Transverse colon (tissue), 4 donors: ENCODE results near the gene TTBK1. TPM values are rescaled to one million over a fixed set of nuclear protein-coding genes. Genes with fewer than 3 reads are reported as not detected.
"Not testable (repeated sequence)": the region's sequence is repeated elsewhere in the genome, so short reads cannot be mapped to it uniquely, and the experiment has no call there.

Experiments
- DNase-seq: peaks from one replicate; pipeline ENCODE4 v3.0.0-alpha.2; 2019
- H3K27ac ChIP-seq, 4 donors: fragments of 200-600 bp; sonication (generic); 2 replicates each; pipeline ENCODE4 v1.5.1; 2016 to 2018; ENCODE audit warnings: inconsistent platforms in 4 of 4
- H3K27me3 ChIP-seq: fragments of 200-600 bp; sonication (generic); 2 replicates; pipeline ENCODE4 v1.5.1; 2017; ENCODE audit warnings: inconsistent platforms
- H3K36me3 ChIP-seq, 4 donors: fragments of 200-600 bp; sonication (generic); 2 replicates each; pipeline ENCODE4 v1.5.1; 2017 to 2019; ENCODE audit warnings: inconsistent platforms in 4 of 4
- H3K4me1 ChIP-seq, 4 donors: fragments of 200-600 bp; sonication (generic); 2 replicates each; pipeline ENCODE4 v1.5.1; 2017 to 2020; ENCODE audit warnings: inconsistent platforms in 4 of 4
- H3K4me3 ChIP-seq, 4 donors: fragments of 200-600 bp; sonication (generic); 1 replicate in 1 of 4; 2 replicates in 3 of 4; pipeline versions ENCODE4 v1.5.1 to v1.6.1; 2017 to 2019; ENCODE audit warnings: inconsistent platforms in 4 of 4
- H3K9me3 ChIP-seq, 2 donors: fragments of 200-600 bp; sonication (generic); 2 replicates each; pipeline ENCODE4 v1.5.1; 2017 to 2019; ENCODE audit warnings: inconsistent platforms in 2 of 2
- CTCF ChIP-seq, 5 experiments: fragments of 200-600 bp in 3 of 5; fragments of 450-650 bp in 2 of 5; sonication (generic) in 3 of 5; IDR thresholded peaks; 1 replicate in 2 of 5; 2 replicates in 3 of 5; pipeline ENCODE4 v1.5.1; 2016 to 2017; ENCODE audit warnings: antibody characterized with exemption in 5 of 5, inconsistent platforms in 3 of 5, mild to moderate bottlenecking in 2 of 5, moderate library complexity in 1 of 5
- EP300 ChIP-seq: sonication (generic); formaldehyde crosslinking; IDR thresholded peaks from one replicate; pipeline ENCODE4 v1.6.1; 2017; ENCODE audit warnings: antibody characterized with exemption, low read depth
- POLR2A ChIP-seq: fragments of 450-650 bp; IDR thresholded peaks from one replicate; pipeline ENCODE4 v1.6.1; 2016; ENCODE audit warnings: antibody characterized with exemption, mild to moderate bottlenecking, moderate library complexity
- POLR2AphosphoS5 ChIP-seq, 3 donors: sonication (generic); formaldehyde crosslinking; IDR thresholded peaks; one replicate each; pipeline ENCODE4 v1.6.1; 2016; ENCODE audit warnings: antibody characterized with exemption in 3 of 3
- WGBS, 2 donors: methylation state at CpG; one replicate each; pipeline ENCODE4 v1.1.5; 2018; ENCODE audit warnings: low coverage in 1 of 2; 5-methylcytosine and 5-hydroxymethylcytosine counted together
- in situ Hi-C, 4 donors: fragments of 200-750 bp; cut with MboI; loops; one replicate each; pipeline versions ENCODE4 v1.15.0 to v1.15.1; 2017; ENCODE audit warnings: low sequenced_read_pairs in 3 of 4, low pct_ligation_motif_present in 1 of 4, low pct_unique_long_range_greater_than_20kb in 1 of 4
- intact Hi-C: fragments of 100-400 bp; cut with DNase I; formaldehyde crosslinking; loops from one replicate; pipeline ENCODE4 v1.15.1; 2023; ENCODE audit warnings: low total_unique reads
- total RNA-seq, 4 donors: library from RNA; depleted of rRNA; stranded (reverse); fragments of >200 nt; gene quantifications; one replicate each; pipeline ENCODE4 v1.1.0, GENCODE V29; 2016

The TTBK1 gene
- total RNA-seq, 4 donors from 2014 or later: 0.20 to 1.1 (median 0.36) TPM

DNA sequence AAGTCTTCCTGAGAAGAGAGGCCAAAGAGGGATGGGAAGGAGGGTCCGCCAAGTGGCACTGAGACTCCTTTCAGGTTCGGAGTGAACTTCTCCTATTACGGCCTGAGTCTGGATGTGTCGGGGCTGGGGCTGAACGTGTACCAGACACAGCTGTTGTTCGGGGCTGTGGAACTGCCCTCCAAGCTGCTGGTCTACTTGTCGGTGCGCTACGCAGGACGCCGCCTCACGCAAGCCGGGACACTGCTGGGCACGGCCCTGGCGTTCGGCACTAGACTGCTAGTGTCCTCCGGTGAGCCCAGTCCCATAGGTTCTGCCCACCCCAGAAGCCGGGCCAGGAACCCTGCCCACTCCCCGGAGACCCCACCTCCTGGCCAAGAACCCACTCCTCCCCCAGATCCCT is 58.8 kb downstream of the TTBK1 start:
- no peak for TF ChIP-seq EP300
- no peak for TF ChIP-seq CTCF (IDR thresholded peaks at IDR 0.05)
- TF ChIP-seq POLR2A: no peak
- TF ChIP-seq POLR2AphosphoS5 (IDR thresholded peaks at IDR 0.05): no peak
- no peak for DNase-seq
- H3K4me3 ChIP-seq: no peak overlapping the region
- in situ Hi-C loops: no loop called here
- H3K27ac ChIP-seq: no peak overlapping the region
- H3K27me3 ChIP-seq: peaks cover 3% of the 10 kb centered on the region
- H3K36me3 ChIP-seq: no peaks in the 10 kb centered on the region
- no peaks in the 10 kb centered on the region for H3K9me3 ChIP-seq
- no peaks in the 10 kb centered on the region for H3K4me1 ChIP-seq
- 92% methylated on average over 19 of the region's 19 CpGs; no CpG with 5 or more reads in 1 of the 2 donors for WGBS, 2 donors
- intact Hi-C loops: no loop called here

DNA sequence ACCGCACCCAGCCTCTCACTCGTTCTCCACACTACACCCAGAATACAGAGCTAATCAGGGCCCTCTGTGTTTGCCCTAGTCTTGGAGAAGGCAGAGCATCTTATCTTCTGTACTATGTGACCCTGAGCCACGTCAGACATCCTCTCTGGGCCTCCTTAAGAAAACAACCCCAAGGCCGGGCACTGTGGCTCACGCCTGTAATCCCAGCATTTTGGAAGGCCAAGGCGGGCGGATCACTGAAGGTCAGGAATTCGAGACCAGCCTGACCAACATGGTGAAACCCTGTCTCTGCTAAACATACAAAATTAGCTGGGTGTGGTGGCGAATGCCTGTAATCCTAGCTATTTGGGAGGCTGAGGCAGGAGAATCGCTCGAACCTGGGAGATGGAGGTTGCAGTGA is 59.7 kb downstream of the TTBK1 start:
- H3K27ac ChIP-seq, intact Hi-C loops, H3K36me3 ChIP-seq, in situ Hi-C loops, DNase-seq, H3K27me3 ChIP-seq, H3K4me3 ChIP-seq, H3K4me1 ChIP-seq, H3K9me3 ChIP-seq: not testable (repeated sequence)
- 84 to 100% methylated on average over 2 to 11 of the region's 11 CpGs for WGBS, 2 donors

DNA sequence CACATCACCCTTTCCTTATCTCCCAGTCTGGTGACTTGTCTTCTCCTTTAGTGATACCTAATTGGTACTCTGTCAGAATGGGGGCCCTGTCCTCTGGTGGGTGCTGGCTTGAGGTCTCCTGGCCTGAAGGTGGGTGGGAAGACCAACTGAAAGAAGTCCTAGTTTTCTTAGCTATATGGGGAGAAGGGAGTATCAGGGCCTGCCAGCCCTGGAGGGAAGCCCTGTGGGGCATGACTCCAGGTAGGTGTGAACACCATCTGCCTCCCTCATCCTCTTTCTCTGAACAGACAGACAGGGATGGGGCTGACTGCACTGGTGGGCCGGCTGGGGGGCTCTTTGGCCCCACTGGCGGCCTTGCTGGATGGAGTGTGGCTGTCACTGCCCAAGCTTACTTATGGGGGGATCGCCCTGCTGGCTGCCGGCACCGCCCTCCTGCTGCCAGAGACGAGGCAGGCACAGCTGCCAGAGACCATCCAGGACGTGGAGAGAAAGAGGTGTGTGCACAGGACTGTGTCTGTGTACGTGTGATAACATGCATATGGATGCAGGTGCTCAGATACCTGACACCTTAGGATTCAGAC is 60.6 kb downstream of the TTBK1 start:
- no peak overlapping the region for H3K27ac ChIP-seq
- no peak for DNase-seq
- no peaks in the 10 kb centered on the region for H3K36me3 ChIP-seq
- H3K4me3 ChIP-seq: no peak overlapping the region
- WGBS, 2 donors: 75 to 80% methylated on average over 1 to 5 of the region's 8 CpGs
- TF ChIP-seq CTCF (IDR thresholded peaks at IDR 0.05) (no peak), POLR2AphosphoS5 (IDR thresholded peaks at IDR 0.05) (no peak), POLR2A (no peak), EP300 (no peak)
- H3K4me1 ChIP-seq: peaks cover 0 to 9% (median 0%) of the 10 kb centered on the region in 4 donors
- in situ Hi-C loops (no loop called here), intact Hi-C loops (no loop called here)
- H3K27me3 ChIP-seq: peaks cover 13% of the 10 kb centered on the region
- no peaks in the 10 kb centered on the region for H3K9me3 ChIP-seq

- H3K4me1 ChIP-seq: peaks cover 0 to 12% (median 0%) of the 10 kb centered on the region in 4 donors
- H3K27me3 ChIP-seq: peaks cover 13% of the 10 kb centered on the region
- no peak overlapping the region for H3K4me3 ChIP-seq
- TF ChIP-seq POLR2AphosphoS5 (IDR thresholded peaks at IDR 0.05) (no peak), EP300 (no peak), POLR2A (no peak), CTCF (IDR thresholded peaks at IDR 0.05) (no peak)
- H3K27ac ChIP-seq: no peak overlapping the region
- no peak for DNase-seq
- H3K36me3 ChIP-seq: no peaks in the 10 kb centered on the region
- no peaks in the 10 kb centered on the region for H3K9me3 ChIP-seq
- intact Hi-C loops (no loop called here), in situ Hi-C loops (no loop called here)
- WGBS, 2 donors: 76% methylated on average over 3 of the region's 3 CpGs; no CpG with 5 or more reads in 1 of the 2 donors
Measured at GRCh38 chr6:43304361-43304760, 61.1 kb downstream of the TTBK1 start.

DNA sequence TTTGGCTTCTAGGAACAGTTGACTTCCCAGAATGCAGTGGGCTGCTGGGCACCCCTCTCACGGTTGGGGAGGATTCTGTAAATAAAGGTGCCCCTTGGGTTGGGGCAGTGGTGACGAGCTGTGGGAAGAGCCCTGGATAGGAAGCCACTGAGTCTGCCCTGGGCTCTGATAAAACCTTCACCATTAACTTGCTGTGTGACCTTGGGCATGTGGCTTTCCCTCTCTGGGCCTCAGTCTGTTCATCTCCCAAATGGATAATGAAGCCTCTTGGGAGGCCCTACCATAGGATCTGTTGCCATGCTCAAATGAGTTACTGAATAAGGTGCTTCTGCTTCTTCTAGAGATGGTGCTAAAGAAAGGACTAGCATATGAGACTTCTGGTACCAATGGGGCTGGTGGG is 61.6 kb downstream of the TTBK1 start:
- TF ChIP-seq POLR2AphosphoS5 (IDR thresholded peaks at IDR 0.05) (no peak), EP300 (no peak), POLR2A (no peak), CTCF (IDR thresholded peaks at IDR 0.05) (no peak)
- in situ Hi-C loops (no loop called here), intact Hi-C loops (no loop called here)
- H3K36me3 ChIP-seq: no peaks in the 10 kb centered on the region
- 95% methylated on average over 2 of the region's 2 CpGs; no CpG with 5 or more reads in 1 of the 2 donors for WGBS, 2 donors
- no peaks in the 10 kb centered on the region for H3K9me3 ChIP-seq
- no peak overlapping the region for H3K4me3 ChIP-seq
- no peak overlapping the region for H3K27ac ChIP-seq
- H3K27me3 ChIP-seq: peaks cover 12% of the 10 kb centered on the region
- H3K4me1 ChIP-seq: peaks cover 0 to 12% (median 0%) of the 10 kb centered on the region in 4 donors
- DNase-seq: no peak
